OCI-LY7 (cell line): ENCODE results near the gene ITPKB. TPM values are rescaled to one million over a fixed set of nuclear protein-coding genes. Genes with fewer than 3 reads are reported as not detected.

ENCODE experiments used
- BruUV-seq: library from RNA; stranded (reverse); fragments of 400-500 nt; replicated peaks from 2 replicates; lab custom pipeline; 2021; lab: Mats Ljungman, UMichigan
- CTCF ChIA-PET: fragments of 300-600 bp; sonication (Branson Sonifier 250); formaldehyde crosslinking; loops from one replicate; lab custom pipeline; 2022; ENCODE audit warnings: antibody characterized with exemption; ENCODE audit not compliant: unreplicated experiment; lab: Charles Lee
- POLR2A ChIA-PET: fragments of 300-600 bp; sonication (Branson Sonifier 250); formaldehyde crosslinking; loops from one replicate; lab custom pipeline; 2022; ENCODE audit warnings: antibody characterized with exemption; lab: Charles Lee
- DNase-seq: peaks from one replicate; pipeline ENCODE4 v3.0.0-alpha.2; 2015; ENCODE audit warnings: low spot score
- H2AFZ ChIP-seq: fragments of 200-600 bp; sonication (generic), shearing (Covaris generic); 2 replicates; pipeline ENCODE4 v1.6.1; 2014; ENCODE audit warnings: mild to moderate bottlenecking, antibody characterized with exemption, low read length, moderate library complexity
- H3K27ac ChIP-seq: fragments of 200-600 bp; sonication (generic); 2 replicates; pipeline ENCODE4 v1.5.1; 2014; ENCODE audit warnings: mixed run types, low read depth, mild to moderate bottlenecking, moderate library complexity, low read length, inconsistent platforms; ENCODE audit not compliant: poor library complexity, severe bottlenecking
- H3K36me3 ChIP-seq: fragments of 200-600 bp; sonication (generic); 2 replicates; pipeline ENCODE4 v1.6.1; 2014; ENCODE audit warnings: mild to moderate bottlenecking, antibody characterized with exemption, low read length, moderate library complexity, mixed read lengths; ENCODE audit not compliant: insufficient read depth
- H3K4me1 ChIP-seq: fragments of 200-600 bp; sonication (generic); 2 replicates; pipeline ENCODE4 v1.5.1; 2014; ENCODE audit warnings: mild to moderate bottlenecking, low read length; ENCODE audit not compliant: insufficient read depth, poor library complexity, severe bottlenecking
- H3K4me2 ChIP-seq: fragments of 200-600 bp; sonication (generic); 2 replicates; pipeline ENCODE4 v1.6.1; 2014; ENCODE audit warnings: mild to moderate bottlenecking, low read length
- H3K4me3 ChIP-seq: fragments of 200-600 bp; sonication (generic); 2 replicates; pipeline ENCODE4 v1.5.1; 2014; ENCODE audit warnings: mild to moderate bottlenecking, low read depth, low read length; ENCODE audit not compliant: poor library complexity, severe bottlenecking
- H3K79me2 ChIP-seq: fragments of 200-600 bp; sonication (generic); 2 replicates; pipeline ENCODE4 v1.6.1; 2016; ENCODE audit warnings: low read depth, mild to moderate bottlenecking, low read length, moderate library complexity, mixed read lengths; ENCODE audit not compliant: insufficient read depth
- H3K9me2 ChIP-seq: fragments of 200-600 bp; sonication (generic); 2 replicates; pipeline ENCODE4 v1.6.1; 2016; ENCODE audit warnings: mild to moderate bottlenecking, low read length, mixed read lengths; ENCODE audit not compliant: insufficient read depth
- H3K9me3 ChIP-seq: fragments of 200-600 bp; sonication (generic); 2 replicates; pipeline ENCODE4 v1.6.1; 2014; ENCODE audit warnings: mild to moderate bottlenecking, mixed run types, low read length, mixed read lengths
- H4K20me1 ChIP-seq: fragments of 200-600 bp; sonication (generic); 2 replicates; pipeline ENCODE4 v1.6.1; 2014; ENCODE audit warnings: mild to moderate bottlenecking, antibody characterized with exemption, low read length, moderate library complexity, mixed read lengths; ENCODE audit not compliant: insufficient read depth
- CTCF ChIP-seq: fragments of 200-600 bp; sonication (generic); conservative IDR thresholded peaks from 2 replicates; pipeline ENCODE4 v1.5.1; 2014; ENCODE audit warnings: mild to moderate bottlenecking, antibody characterized with exemption, low read length, moderate library complexity, mixed read lengths
- EZH2phosphoT487 ChIP-seq: fragments of 200-600 bp; sonication (generic); IDR thresholded peaks from 2 replicates; pipeline ENCODE4 v1.6.1; 2018; ENCODE audit warnings: low read depth, borderline replicate concordance, mild to moderate bottlenecking, mixed run types, antibody characterized with exemption, low read length, moderate library complexity, mixed read lengths
- intact Hi-C: fragments of 100-400 bp; cut with micrococcal nuclease; formaldehyde crosslinking; loops from one replicate; pipeline ENCODE4 v1.10.0; 2022; ENCODE audit not compliant: unreplicated experiment
- total RNA-seq, 2 experiments: library from RNA; depleted of rRNA in 1 of 2; stranded (reverse); fragments of >200 nt in 1 of 2; shearing (Covaris generic) in 1 of 2; gene quantifications; 2 replicates each; pipeline ENCODE4 v1.2.3, GENCODE V29; 2014 to 2022

The ITPKB gene
- total RNA-seq, 2 experiments from 2014 or later: 20.5 to 33.3 TPM

DNA sequence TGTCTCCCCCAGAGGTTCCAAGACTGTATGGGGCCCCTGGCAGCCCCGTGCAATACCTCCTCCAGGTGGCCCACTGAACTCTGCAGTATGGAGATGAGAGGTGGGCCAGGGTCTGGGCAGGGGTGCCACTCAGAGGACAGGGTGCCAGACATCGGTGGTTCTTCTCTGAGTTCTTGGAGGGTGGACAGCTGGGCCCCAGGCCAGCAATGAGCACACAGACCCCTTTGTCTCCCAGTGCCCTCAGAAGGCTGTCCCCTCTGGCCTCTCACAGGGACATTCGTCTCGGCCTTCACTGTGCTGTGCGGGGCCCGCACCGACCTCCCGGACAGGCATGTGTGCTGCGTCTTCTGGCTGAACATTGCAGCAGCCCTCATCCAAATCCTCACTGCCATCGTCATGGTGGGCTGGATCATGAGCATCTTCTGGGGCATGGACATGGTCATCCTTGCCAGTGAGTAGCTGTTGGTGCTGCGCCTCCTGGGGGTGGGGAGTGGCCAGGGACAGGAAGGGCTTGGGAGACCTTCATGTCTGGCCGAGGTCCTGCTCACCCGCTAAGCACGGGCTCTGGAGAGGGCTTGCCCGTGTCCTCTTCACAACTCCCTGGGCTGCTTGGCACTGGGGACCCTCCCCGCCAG is 142.4 kb downstream of the ITPKB start:
- no peak overlapping the region for H2AFZ ChIP-seq
- H3K4me1 ChIP-seq: peaks cover 7% of the 10 kb centered on the region
- POLR2A ChIA-PET: no interaction called here
- no peak overlapping the region for H3K4me2 ChIP-seq
- no peaks in the 10 kb centered on the region for H3K9me3 ChIP-seq
- DNase-seq: no peak
- BruUV-seq: no TSS peak
- no peaks in the 10 kb centered on the region for H3K9me2 ChIP-seq
- H3K27ac ChIP-seq: no peak overlapping the region
- no peak for TF ChIP-seq EZH2phosphoT487
- no peak for TF ChIP-seq CTCF
- no peaks in the 10 kb centered on the region for H3K79me2 ChIP-seq
- intact Hi-C loops: no loop called here
- no peak overlapping the region for H3K4me3 ChIP-seq
- CTCF ChIA-PET: no interaction called here
- no peaks in the 10 kb centered on the region for H3K36me3 ChIP-seq
- H4K20me1 ChIP-seq: no peaks in the 10 kb centered on the region

DNA sequence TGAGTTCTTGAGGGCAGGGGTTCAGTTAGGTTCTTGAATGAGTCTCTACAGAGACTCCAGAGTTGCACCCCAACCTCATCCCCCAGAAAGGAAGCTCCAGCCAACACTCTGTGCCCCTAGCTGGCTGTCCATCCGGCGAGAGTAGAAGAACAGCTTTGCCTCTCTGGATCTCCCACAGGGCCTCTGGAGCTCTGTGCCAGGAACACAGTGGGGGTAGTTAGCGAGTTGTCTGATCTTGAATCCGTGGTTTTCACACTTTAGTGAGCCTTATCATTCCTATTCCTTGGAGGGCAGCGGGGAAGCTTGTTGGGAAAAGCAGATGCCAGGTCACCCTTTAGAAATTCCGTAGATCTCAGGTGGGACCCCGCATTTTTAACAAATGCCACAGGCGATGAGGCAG is 145.5 kb downstream of the ITPKB start:
- no peaks in the 10 kb centered on the region for H3K36me3 ChIP-seq
- peaks cover 7% of the 10 kb centered on the region for H3K4me1 ChIP-seq
- H3K4me2 ChIP-seq: no peak overlapping the region
- no peak for DNase-seq
- ChIA-PET POLR2A (no interaction called here), CTCF (no interaction called here)
- TF ChIP-seq CTCF (no peak), EZH2phosphoT487 (no peak)
- no peaks in the 10 kb centered on the region for H3K9me2 ChIP-seq
- no peaks in the 10 kb centered on the region for H4K20me1 ChIP-seq
- H3K9me3 ChIP-seq: no peaks in the 10 kb centered on the region
- H3K4me3 ChIP-seq: no peak overlapping the region
- intact Hi-C loops: no loop called here
- no TSS peak for BruUV-seq
- no peaks in the 10 kb centered on the region for H3K79me2 ChIP-seq
- H3K27ac ChIP-seq: no peak overlapping the region
- H2AFZ ChIP-seq: no peak overlapping the region

DNA sequence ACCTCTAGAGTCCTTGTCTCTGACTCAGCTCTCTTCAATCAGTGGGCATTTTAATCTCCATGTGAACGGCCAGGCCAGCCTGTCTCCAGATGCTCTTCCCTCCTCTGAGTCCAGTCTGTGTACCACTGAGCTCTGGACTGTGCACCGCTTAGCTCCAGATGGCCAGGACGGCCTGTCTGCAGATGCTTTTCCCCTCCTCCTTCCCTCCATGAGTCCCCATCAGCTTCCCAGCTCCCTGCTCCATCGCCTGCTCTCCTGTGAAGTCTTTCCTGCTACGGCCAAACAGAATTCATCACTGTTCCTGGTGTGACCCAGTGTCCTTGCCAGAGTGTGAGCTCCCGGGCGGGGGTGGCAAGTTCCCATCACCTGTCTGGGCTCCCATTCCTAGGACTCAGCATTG is 148.5 kb downstream of the ITPKB start:
- Histone ChIP-seq H3K4me3 (no peak overlapping the region), H3K9me2 (no peaks in the 10 kb centered on the region), H4K20me1 (no peaks in the 10 kb centered on the region), H3K27ac (no peak overlapping the region), H3K36me3 (no peaks in the 10 kb centered on the region), H2AFZ (no peak overlapping the region), H3K4me2 (no peak overlapping the region), H3K9me3 (no peaks in the 10 kb centered on the region), H3K79me2 (no peaks in the 10 kb centered on the region), H3K4me1 (no peaks in the 10 kb centered on the region)
- TF ChIP-seq CTCF (no peak), EZH2phosphoT487 (no peak)
- DNase-seq: no peak
- intact Hi-C loops: no loop called here
- ChIA-PET POLR2A (interaction anchor here (1.3 kb wide), 1 partner anchor 12 kb away, joined by 3 read pairs; no protein-coding TSS in a partner anchor), CTCF (no interaction called here)
- BruUV-seq: no TSS peak
